Ovary (tissue), 3 donors: Measurements from ENCODE around the gene BRCA1.
"Not testable (repeated sequence)": the region's sequence is repeated elsewhere in the genome, so short reads cannot be mapped to it uniquely, and the experiment has no call there.

Experiments used
- EP300 ChIP-seq: sonication (generic); formaldehyde crosslinking; IDR thresholded peaks from one replicate; pipeline ENCODE4 v1.6.1; 2017; ENCODE audit warnings: antibody characterized with exemption
- POLR2A ChIP-seq: fragments of 450-650 bp; IDR thresholded peaks from one replicate; pipeline ENCODE4 v1.6.1; 2017; ENCODE audit warnings: antibody characterized with exemption, mild to moderate bottlenecking, moderate library complexity
- TF ChIP-seq, protein P1 (sequence below), 3 donors: fragments of 450-650 bp in 2 of 3; fragments of 200-600 bp in 1 of 3; IDR thresholded peaks; one replicate each; pipeline versions ENCODE4 v1.5.1 to v1.8.0; 2016 to 2022; ENCODE audit warnings: antibody characterized with exemption in 3 of 3, mild to moderate bottlenecking in 1 of 3
- donor health status: DM: no; HTN: no; CAD: no.

DNA sequence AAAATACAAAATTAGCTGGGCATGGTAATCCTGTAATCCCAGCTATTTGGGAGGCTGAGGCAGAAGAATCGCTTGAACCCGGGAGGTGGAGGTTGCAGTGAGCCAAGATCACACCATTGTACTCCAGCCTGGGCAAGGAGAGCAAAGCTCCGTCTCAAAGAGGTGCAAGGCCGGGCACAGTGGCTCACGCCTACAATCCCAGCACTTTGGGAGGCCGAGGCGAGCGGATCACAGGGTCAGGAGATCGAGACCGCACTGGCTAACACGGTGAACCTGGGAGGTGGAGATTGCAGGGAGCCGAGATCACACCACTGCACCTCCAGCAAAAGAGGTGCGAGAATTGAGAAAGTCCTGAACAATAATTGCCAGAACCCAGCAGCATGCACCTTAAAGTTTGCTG is 124.3 kb downstream of the BRCA1 start:
- TF ChIP-seq POLR2A, EP300: not testable (repeated sequence)
- TF ChIP-seq, protein P1, sequence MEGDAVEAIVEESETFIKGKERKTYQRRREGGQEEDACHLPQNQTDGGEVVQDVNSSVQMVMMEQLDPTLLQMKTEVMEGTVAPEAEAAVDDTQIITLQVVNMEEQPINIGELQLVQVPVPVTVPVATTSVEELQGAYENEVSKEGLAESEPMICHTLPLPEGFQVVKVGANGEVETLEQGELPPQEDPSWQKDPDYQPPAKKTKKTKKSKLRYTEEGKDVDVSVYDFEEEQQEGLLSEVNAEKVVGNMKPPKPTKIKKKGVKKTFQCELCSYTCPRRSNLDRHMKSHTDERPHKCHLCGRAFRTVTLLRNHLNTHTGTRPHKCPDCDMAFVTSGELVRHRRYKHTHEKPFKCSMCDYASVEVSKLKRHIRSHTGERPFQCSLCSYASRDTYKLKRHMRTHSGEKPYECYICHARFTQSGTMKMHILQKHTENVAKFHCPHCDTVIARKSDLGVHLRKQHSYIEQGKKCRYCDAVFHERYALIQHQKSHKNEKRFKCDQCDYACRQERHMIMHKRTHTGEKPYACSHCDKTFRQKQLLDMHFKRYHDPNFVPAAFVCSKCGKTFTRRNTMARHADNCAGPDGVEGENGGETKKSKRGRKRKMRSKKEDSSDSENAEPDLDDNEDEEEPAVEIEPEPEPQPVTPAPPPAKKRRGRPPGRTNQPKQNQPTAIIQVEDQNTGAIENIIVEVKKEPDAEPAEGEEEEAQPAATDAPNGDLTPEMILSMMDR (IDR thresholded peaks at IDR 0.05) = not testable (repeated sequence)
